DND-41 (cell line): Measurements from ENCODE around the gene PLP1.
"Not testable (repeated sequence)": the region's sequence is repeated elsewhere in the genome, so short reads cannot be mapped to it uniquely, and the experiment has no call there.

ENCODE experiments used
- CTCF ChIP-seq: IDR thresholded peaks from 2 replicates; pipeline ENCODE4 v1.5.1; 2012; ENCODE audit warnings: borderline replicate concordance, low read length, moderate library complexity, mild to moderate bottlenecking; ENCODE audit not compliant: poor library complexity, severe bottlenecking; ENCODE audit errors: extremely low read depth
- EZH2 ChIP-seq: IDR thresholded peaks from 3 replicates; pipeline ENCODE4 v1.6.1; 2012; ENCODE audit warnings: borderline replicate concordance, low read depth, mild to moderate bottlenecking, moderate library complexity, low read length, inconsistent platforms; ENCODE audit not compliant: severe bottlenecking

- TF ChIP-seq CTCF, EZH2: not testable (repeated sequence)
These were observed 13.1 kb upstream of the PLP1 start for GRCh38 chrX:103763541-103763940.
